ENCODE results near the gene ALKBH5.

Gene ALKBH5

DNA sequence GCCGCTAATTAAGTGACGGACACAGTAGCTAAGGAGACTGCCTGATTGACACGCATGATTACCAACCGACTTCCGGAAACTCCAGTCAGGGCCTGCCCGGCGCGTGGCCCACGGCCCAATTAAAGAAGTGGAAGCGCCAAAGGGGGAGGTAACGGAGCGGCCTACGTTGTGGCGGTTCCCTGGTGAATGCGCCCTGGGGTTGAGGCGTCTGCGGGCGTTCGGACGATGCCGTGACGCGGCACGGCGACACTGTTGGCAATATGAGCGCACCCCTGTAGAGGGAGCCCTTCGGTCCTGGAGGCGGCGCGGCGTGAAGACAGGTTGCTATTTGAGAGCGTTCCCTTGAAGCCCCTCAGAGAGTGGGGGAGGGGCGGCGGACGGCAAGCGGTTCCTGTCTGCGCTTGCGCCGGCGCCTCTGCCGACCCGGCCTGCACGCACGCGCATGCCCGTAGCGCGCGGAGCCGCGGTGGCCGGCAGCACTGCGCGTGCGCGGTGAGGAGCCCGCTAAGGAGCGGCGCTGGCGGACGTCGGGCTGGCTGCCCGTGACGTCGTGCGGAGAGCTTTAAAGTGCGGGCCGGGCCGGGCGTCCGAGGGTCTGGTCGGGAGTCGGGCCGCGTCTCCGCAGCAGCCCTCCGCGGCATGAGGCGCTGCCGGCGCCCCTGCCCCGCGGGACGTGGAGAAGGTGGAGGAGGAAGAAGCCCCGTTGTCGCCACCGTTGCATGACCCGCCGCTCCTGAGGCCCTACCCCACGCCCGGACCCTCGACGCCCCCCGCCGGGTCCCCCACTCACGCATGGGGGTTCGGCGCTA lies at the start of gene ALKBH5:
ALKBH5 (plus strand) TSS at position 495 of the 809 bp plus-strand sequence. CDS start 416 bp downstream, outside the sequence.
- in situ Hi-C loops (cut with MboI; ENCODE audit: low sequenced_read_pairs, unreplicated experiment), result no loop called here
- TF ChIP-seq, protein P1, sequence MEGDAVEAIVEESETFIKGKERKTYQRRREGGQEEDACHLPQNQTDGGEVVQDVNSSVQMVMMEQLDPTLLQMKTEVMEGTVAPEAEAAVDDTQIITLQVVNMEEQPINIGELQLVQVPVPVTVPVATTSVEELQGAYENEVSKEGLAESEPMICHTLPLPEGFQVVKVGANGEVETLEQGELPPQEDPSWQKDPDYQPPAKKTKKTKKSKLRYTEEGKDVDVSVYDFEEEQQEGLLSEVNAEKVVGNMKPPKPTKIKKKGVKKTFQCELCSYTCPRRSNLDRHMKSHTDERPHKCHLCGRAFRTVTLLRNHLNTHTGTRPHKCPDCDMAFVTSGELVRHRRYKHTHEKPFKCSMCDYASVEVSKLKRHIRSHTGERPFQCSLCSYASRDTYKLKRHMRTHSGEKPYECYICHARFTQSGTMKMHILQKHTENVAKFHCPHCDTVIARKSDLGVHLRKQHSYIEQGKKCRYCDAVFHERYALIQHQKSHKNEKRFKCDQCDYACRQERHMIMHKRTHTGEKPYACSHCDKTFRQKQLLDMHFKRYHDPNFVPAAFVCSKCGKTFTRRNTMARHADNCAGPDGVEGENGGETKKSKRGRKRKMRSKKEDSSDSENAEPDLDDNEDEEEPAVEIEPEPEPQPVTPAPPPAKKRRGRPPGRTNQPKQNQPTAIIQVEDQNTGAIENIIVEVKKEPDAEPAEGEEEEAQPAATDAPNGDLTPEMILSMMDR (IDR thresholded peaks at IDR 0.05; ENCODE audit: borderline replicate concordance, control extremely low read depth, extremely low read depth, insufficient read depth, missing control alignments), result peak; percentile 11
- DNase-seq (ENCODE audit: low spot score), result peak; percentile 99

DNA sequence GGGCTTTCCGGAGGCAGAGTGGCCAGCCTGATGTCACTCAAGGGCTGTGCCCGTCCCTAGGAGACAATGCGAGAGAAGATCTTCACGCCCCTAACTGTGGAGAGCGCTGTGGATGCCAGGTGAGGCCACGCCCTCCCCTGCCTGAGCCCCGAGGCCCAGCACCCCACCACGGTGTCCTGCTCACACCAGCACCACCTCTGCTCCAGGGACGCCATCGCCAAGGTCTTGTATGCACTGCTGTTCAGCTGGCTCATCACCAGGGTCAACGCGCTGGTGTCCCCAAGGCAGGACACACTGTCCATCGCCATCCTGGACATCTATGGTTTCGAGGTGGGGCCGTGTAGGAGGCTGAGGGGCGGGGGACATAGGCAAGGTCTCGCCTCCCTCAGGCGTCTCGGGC lies 47.3 kb upstream of the ALKBH5 start:
- in situ Hi-C loops (cut with MboI; ENCODE audit: low sequenced_read_pairs, unreplicated experiment), result no loop called here
- TF ChIP-seq, protein P1 (IDR thresholded peaks at IDR 0.05; ENCODE audit: borderline replicate concordance, control extremely low read depth, extremely low read depth, insufficient read depth, missing control alignments), result no peak

DNA sequence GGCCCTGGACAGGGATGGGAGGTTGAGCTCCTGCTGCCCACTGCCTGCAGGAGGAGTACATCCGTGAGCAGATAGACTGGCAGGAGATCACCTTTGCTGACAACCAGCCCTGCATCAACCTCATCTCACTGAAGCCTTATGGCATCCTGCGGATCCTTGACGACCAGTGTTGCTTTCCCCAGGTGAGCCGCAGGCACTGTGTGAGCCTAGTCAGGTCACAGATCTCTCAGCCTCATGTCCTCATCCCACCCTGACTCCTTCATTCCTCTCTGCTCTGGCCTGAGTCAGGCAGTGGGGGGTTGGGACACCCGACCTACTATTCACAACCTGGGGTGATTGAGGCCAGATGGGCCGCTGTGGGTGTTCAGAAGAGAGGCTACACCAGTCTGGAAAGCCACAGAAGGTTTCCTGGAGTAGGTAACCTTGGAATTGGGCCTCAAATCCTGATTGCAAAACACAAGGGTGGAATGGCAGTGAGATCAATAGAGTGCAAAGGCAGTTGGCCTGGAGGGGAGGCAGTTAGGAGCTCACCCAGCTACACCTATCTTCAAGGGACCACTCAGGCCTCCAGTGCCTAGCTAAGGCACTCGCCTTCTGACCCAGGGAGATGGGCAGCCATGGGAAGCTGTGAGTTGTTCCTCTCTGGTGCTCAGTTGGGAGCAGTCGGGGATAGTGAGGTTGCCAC lies 45.4 kb upstream of the ALKBH5 start:
- TF ChIP-seq, protein P1 (IDR thresholded peaks at IDR 0.05; ENCODE audit: borderline replicate concordance, control extremely low read depth, extremely low read depth, insufficient read depth, missing control alignments), result no peak
- no peak for DNase-seq (ENCODE audit: low spot score)
- in situ Hi-C loops (cut with MboI; ENCODE audit: low sequenced_read_pairs, unreplicated experiment), result no loop called here

More for the DNA sequence above, 47.3 kb upstream of the ALKBH5 start:
- DNase-seq (ENCODE audit: low spot score), result no peak

DNA sequence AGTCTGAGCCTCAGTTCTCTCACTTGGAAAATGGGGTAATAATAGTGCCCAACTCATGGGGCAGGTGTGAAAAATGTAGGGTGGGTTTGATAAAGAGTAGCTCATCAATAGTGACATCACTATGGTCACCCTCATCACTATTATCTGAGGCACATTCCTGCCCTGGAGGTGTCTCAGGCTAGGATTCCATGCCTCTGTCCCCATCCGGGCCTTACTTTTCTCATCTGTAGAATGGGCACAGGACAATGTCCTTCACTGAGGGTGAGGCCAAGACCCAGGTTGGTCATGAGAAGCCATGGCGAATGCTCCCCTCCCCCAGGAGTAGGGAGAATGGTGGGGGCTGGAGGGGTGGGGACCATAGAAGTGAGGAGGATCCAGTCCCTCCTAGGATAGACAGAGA lies 44.5 kb upstream of the ALKBH5 start:
- DNase-seq (ENCODE audit: low spot score), result no peak
- in situ Hi-C loops (cut with MboI; ENCODE audit: low sequenced_read_pairs, unreplicated experiment), result no loop called here
- TF ChIP-seq, protein P1 (IDR thresholded peaks at IDR 0.05; ENCODE audit: borderline replicate concordance, control extremely low read depth, extremely low read depth, insufficient read depth, missing control alignments), result no peak

DNA sequence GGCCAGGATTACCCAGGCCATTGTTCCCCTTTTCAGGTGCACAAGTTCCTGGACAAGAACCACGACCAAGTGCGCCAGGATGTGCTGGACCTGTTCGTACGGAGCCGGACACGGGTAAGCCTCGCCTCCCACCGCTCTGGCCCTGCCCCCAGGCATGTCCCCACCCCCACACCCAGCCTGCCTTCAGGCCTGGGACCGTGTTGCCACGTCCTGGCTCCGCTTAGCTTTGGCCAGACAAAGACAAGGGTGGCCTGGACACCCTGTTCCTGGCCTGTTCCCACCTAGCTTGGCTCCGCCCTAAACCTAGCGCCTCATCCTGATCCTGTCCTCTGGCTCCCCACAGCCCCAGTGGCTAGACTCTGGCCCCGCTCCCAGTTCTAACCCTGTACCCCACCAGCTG lies 44.1 kb upstream of the ALKBH5 start:
- DNase-seq (ENCODE audit: low spot score), result no peak
- TF ChIP-seq, protein P1 (IDR thresholded peaks at IDR 0.05; ENCODE audit: borderline replicate concordance, control extremely low read depth, extremely low read depth, insufficient read depth, missing control alignments), result no peak
- in situ Hi-C loops (cut with MboI; ENCODE audit: low sequenced_read_pairs, unreplicated experiment), result no loop called here

DNA sequence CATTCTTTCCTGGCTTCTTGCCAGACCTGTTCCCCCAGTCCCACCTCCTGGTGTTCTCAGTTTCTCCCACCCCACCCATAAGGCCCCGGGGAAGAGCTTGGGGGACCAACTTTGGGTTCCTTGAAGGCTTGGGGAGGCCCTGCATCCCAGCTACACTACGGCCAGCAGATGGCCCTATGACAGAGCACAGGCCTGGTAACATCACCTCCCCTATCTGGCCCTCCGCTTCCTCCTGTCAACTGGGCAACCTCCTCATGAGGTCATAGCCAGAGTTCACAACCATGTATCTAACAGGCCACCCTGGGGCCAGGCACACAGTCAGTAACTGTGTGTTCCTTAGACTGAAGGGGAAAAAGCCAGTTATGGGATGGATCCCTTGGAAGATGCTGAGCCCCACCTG lies 43.7 kb upstream of the ALKBH5 start:
- TF ChIP-seq, protein P1 (IDR thresholded peaks at IDR 0.05; ENCODE audit: borderline replicate concordance, control extremely low read depth, extremely low read depth, insufficient read depth, missing control alignments), result peak; percentile 48
- in situ Hi-C loops (cut with MboI; ENCODE audit: low sequenced_read_pairs, unreplicated experiment), result no loop called here
- peak; percentile 74 for DNase-seq (ENCODE audit: low spot score)

Data from GM13976 (cell line).